DOHH2 (cell line): Measurements from ENCODE around the gene HOXA1.

ENCODE experiments used
- H3F3A ChIP-seq: fragments of 200-600 bp; sonication (generic), shearing (Covaris generic); 2 replicates; pipeline ENCODE4 v1.6.0; 2016; ENCODE audit warnings: antibody characterized with exemption, mild to moderate bottlenecking; ENCODE audit not compliant: control insufficient read depth, insufficient read depth
- H3K27ac ChIP-seq: fragments of 200-600 bp; sonication (generic); 2 replicates; pipeline ENCODE4 v1.5.1; 2014; ENCODE audit warnings: low read depth, mild to moderate bottlenecking, low read length, moderate library complexity
- H3K27me3 ChIP-seq: fragments of 200-600 bp; sonication (generic); 2 replicates; pipeline ENCODE4 v1.6.1; 2014; ENCODE audit warnings: mild to moderate bottlenecking, low read length, mixed read lengths; ENCODE audit not compliant: control insufficient read depth
- H3K36me3 ChIP-seq: fragments of 200-600 bp; sonication (generic); 2 replicates; pipeline ENCODE4 v1.6.1; 2014; ENCODE audit warnings: mild to moderate bottlenecking, low read length, moderate library complexity, mixed read lengths; ENCODE audit not compliant: control insufficient read depth
- H3K4me1 ChIP-seq: fragments of 200-600 bp; sonication (generic); 2 replicates; pipeline ENCODE4 v1.6.1; 2014; ENCODE audit warnings: mild to moderate bottlenecking, low read length, mixed read lengths; ENCODE audit not compliant: control insufficient read depth
- H3K4me2 ChIP-seq: fragments of 200-600 bp; sonication (generic); 2 replicates; pipeline ENCODE4 v1.6.0; 2014; ENCODE audit warnings: mild to moderate bottlenecking, low read length, moderate library complexity
- H3K4me3 ChIP-seq: fragments of 200-600 bp; sonication (generic); 2 replicates; pipeline ENCODE4 v1.5.1; 2014; ENCODE audit warnings: mild to moderate bottlenecking, low read length, mixed read lengths
- H3K79me2 ChIP-seq: fragments of 200-600 bp; sonication (generic); 2 replicates; pipeline ENCODE4 v1.6.1; 2014; ENCODE audit warnings: mild to moderate bottlenecking, low read length, mixed read lengths; ENCODE audit not compliant: control insufficient read depth
- H3K9me2 ChIP-seq: fragments of 200-600 bp; sonication (generic); replicated peaks from 2 replicates; pipeline ENCODE4 v1.6.1; 2014; ENCODE audit warnings: mild to moderate bottlenecking, low read length, mixed read lengths; ENCODE audit not compliant: control insufficient read depth
- H3K9me3 ChIP-seq: fragments of 200-600 bp; sonication (generic); 2 replicates; pipeline ENCODE4 v1.6.1; 2014; ENCODE audit warnings: antibody characterized with exemption, low read length, mixed read lengths; ENCODE audit not compliant: control insufficient read depth, insufficient read depth
- H4K20me1 ChIP-seq: fragments of 200-600 bp; sonication (generic); 2 replicates; pipeline ENCODE4 v1.6.0; 2014; ENCODE audit warnings: low read depth, mild to moderate bottlenecking, antibody characterized with exemption, low read length, moderate library complexity; ENCODE audit not compliant: control insufficient read depth, insufficient read depth
- EZH2phosphoT487 ChIP-seq: fragments of 200-600 bp; sonication (generic); IDR thresholded peaks from 2 replicates; pipeline ENCODE4 v1.6.1; 2017; ENCODE audit warnings: borderline replicate concordance, mild to moderate bottlenecking, antibody characterized with exemption, low read length, moderate library complexity, mixed read lengths
- TF ChIP-seq, protein P1 (sequence below): fragments of 200-600 bp; sonication (generic); IDR thresholded peaks from one replicate; pipeline ENCODE4 v1.5.1; 2014; ENCODE audit warnings: antibody characterized with exemption, mild to moderate bottlenecking, low read depth, low read length; ENCODE audit not compliant: poor library complexity, severe bottlenecking

Gene HOXA1

DNA sequence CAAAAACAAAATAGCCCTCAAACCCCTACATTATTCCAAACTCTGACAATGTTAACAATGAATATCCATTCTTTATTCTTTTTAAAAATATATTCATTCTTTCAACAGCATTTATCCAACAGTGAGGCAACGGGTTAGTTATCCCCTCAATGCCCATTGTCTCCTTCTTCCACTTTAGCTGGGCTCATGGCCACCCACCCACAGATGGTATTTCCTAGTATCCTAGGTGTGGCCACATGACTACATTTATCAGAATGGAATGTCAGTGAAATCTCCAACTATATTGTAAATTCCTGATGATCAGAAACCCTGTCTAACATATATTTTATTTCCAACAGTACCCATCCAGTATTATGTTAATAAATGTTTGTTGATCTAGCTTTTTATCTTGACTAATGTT is 13.6 kb downstream of the HOXA1 start:
- Histone ChIP-seq H3K79me2 (no peaks in the 10 kb centered on the region), H3K4me1 (no peaks in the 10 kb centered on the region), H3K4me3 (no peak overlapping the region), H3K36me3 (no peaks in the 10 kb centered on the region), H3K27ac (no peak overlapping the region), H3K9me3 (no peaks in the 10 kb centered on the region), H4K20me1 (no peaks in the 10 kb centered on the region), H3K27me3 (no peaks in the 10 kb centered on the region), H3K9me2 (no peaks in the 10 kb centered on the region), H3F3A (no peaks in the 10 kb centered on the region), H3K4me2 (no peak overlapping the region)
- TF ChIP-seq, protein P1, sequence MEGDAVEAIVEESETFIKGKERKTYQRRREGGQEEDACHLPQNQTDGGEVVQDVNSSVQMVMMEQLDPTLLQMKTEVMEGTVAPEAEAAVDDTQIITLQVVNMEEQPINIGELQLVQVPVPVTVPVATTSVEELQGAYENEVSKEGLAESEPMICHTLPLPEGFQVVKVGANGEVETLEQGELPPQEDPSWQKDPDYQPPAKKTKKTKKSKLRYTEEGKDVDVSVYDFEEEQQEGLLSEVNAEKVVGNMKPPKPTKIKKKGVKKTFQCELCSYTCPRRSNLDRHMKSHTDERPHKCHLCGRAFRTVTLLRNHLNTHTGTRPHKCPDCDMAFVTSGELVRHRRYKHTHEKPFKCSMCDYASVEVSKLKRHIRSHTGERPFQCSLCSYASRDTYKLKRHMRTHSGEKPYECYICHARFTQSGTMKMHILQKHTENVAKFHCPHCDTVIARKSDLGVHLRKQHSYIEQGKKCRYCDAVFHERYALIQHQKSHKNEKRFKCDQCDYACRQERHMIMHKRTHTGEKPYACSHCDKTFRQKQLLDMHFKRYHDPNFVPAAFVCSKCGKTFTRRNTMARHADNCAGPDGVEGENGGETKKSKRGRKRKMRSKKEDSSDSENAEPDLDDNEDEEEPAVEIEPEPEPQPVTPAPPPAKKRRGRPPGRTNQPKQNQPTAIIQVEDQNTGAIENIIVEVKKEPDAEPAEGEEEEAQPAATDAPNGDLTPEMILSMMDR = no peak

DNA sequence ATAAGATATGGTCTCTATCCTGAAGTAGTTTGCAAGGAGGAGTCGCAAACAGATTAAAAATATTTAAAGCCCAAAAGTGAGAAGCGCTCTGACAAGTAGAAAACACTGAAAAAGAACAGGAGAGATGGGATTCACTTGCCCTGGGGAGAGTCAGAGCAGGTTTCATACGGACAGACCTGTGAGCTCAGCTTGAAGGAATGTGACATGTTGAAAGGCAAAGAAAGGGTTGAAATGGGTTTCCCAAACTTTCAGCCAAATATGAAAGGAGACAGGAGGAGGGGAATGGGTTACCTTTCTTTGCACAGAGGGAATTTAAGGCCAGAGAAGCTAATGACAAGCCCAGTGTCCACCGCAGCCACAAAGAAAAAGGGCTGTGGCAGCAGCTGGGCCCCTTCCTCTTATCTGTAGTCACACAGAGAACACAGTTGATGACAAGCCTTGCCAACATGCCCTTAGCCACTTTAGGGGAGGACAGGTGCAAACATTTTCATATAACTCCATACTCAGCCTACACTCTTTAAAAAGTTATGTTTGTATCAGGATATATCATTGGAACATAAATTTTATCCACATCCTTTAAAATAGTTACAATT is 14.9 kb downstream of the HOXA1 start:
- no peak overlapping the region for H3K27ac ChIP-seq
- H3K4me1 ChIP-seq = no peaks in the 10 kb centered on the region
- no peaks in the 10 kb centered on the region for H3K9me2 ChIP-seq
- H3K4me2 ChIP-seq = no peak overlapping the region
- TF ChIP-seq, protein P1 = no peak
- TF ChIP-seq EZH2phosphoT487 = no peak
- H3K27me3 ChIP-seq = no peaks in the 10 kb centered on the region
- no peaks in the 10 kb centered on the region for H4K20me1 ChIP-seq
- H3K4me3 ChIP-seq = no peak overlapping the region
- no peaks in the 10 kb centered on the region for H3K36me3 ChIP-seq
- no peaks in the 10 kb centered on the region for H3K79me2 ChIP-seq
- no peaks in the 10 kb centered on the region for H3F3A ChIP-seq
- H3K9me3 ChIP-seq = no peaks in the 10 kb centered on the region

DNA sequence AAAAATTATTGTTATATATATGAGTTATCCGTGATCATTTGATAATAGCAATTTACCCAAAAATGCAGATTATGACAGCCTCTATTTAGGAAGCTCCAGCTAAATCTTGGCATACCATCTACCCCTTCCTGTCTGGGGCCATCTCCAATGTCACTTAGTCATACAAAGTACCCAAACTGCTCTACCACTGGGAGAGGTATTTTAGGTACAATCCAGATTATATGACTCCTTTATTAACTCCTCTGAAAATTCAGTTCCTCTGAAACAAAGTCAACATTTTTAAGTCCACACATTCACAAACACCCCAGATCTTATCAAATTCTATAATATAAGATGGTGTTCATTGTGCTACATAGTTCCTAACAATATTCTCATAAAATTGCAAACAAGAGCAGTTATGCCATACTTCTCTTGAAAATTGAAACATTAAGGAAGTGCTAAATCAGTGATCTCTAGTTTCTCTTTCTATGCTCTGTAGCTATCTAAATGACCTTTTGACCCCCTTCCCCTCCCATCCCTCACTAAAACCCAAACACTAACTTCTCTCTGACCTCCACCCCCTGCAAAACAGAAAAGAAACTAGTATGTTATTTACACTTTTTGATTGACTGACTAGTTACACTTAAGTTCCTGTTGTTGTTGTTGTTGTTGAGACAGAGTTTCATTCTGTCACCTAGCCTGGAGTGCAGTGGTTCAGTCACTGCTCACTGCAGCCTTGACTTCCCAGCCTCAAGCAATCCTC is 16.4 kb downstream of the HOXA1 start:
- H3K4me3 ChIP-seq = no peak overlapping the region
- TF ChIP-seq, protein P1 = no peak
- no peak overlapping the region for H3K27ac ChIP-seq
- no peak overlapping the region for H3K4me2 ChIP-seq
- H3K27me3 ChIP-seq = no peaks in the 10 kb centered on the region
- no peaks in the 10 kb centered on the region for H3K79me2 ChIP-seq
- no peaks in the 10 kb centered on the region for H4K20me1 ChIP-seq
- no peaks in the 10 kb centered on the region for H3K4me1 ChIP-seq
- H3K9me3 ChIP-seq = no peaks in the 10 kb centered on the region
- no peaks in the 10 kb centered on the region for H3F3A ChIP-seq
- H3K36me3 ChIP-seq = no peaks in the 10 kb centered on the region
- H3K9me2 ChIP-seq = no peaks in the 10 kb centered on the region
